Measurements from ENCODE around the gene KRT6A.

DNA sequence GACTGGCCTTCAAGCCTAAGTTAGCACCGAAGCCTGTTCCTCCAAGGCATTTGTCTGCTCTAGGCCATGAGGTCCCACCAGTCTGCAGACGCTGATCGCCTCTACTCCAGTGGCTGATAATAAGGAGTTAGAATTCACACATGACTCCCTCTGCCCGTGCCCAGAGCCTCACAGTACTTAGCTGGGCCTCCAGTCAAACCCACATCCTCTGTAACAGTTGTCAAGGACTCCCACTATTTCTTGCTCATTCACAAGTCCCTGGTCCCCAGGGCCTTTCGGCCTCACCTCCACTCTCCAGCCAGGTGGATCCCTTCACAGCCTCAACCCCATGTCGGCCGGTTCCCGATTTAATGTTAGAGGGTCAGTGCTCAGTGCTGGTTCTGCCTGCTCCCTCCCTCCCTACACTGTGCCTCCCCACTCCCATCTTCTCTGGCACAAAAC lies 33.5 kb upstream of the KRT6A start:
- TF ChIP-seq, protein P1, sequence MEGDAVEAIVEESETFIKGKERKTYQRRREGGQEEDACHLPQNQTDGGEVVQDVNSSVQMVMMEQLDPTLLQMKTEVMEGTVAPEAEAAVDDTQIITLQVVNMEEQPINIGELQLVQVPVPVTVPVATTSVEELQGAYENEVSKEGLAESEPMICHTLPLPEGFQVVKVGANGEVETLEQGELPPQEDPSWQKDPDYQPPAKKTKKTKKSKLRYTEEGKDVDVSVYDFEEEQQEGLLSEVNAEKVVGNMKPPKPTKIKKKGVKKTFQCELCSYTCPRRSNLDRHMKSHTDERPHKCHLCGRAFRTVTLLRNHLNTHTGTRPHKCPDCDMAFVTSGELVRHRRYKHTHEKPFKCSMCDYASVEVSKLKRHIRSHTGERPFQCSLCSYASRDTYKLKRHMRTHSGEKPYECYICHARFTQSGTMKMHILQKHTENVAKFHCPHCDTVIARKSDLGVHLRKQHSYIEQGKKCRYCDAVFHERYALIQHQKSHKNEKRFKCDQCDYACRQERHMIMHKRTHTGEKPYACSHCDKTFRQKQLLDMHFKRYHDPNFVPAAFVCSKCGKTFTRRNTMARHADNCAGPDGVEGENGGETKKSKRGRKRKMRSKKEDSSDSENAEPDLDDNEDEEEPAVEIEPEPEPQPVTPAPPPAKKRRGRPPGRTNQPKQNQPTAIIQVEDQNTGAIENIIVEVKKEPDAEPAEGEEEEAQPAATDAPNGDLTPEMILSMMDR (conservative IDR thresholded peaks at IDR 0.05): no peak
- TF ChIP-seq ZFX (IDR thresholded peaks at IDR 0.05): no peak
